ENCODE measurements around the gene EPHA7. TPM values are rescaled to one million over a fixed set of nuclear protein-coding genes. Genes with fewer than 3 reads are reported as not detected.

Gene EPHA7
- total RNA-seq, 4 donors from 2014 or later: 0.11 to 0.95 (median 0.47) TPM; not detected in 1

DNA sequence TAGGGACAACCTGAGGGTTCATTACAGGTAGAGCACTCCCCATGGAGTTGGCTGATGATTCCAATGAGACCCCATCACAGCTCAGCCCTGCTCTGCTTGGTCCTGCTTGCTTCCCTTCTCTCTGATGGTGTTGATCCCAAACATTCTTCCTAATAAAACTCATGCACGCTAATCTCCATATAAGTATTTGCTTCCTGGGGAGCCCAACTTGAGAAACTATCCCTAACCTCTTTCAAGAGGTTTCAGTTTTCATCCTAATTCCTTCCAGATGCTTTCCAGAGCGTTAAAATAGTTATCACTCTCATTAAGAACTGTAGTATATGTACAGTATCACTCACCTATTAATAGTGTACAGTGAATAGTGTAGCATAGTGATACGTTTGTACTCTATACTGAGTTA lies 68.1 kb downstream of the EPHA7 start:
- DNase-seq: no peak
- H3K27ac ChIP-seq: no peak overlapping the region
- no peaks in the 10 kb centered on the region for H3K9me3 ChIP-seq
- intact Hi-C loops (cut with DNase I): no loop called here
- TF ChIP-seq POLR2A (IDR thresholded peaks at IDR 0.05): no peak
- TF ChIP-seq, protein P1, sequence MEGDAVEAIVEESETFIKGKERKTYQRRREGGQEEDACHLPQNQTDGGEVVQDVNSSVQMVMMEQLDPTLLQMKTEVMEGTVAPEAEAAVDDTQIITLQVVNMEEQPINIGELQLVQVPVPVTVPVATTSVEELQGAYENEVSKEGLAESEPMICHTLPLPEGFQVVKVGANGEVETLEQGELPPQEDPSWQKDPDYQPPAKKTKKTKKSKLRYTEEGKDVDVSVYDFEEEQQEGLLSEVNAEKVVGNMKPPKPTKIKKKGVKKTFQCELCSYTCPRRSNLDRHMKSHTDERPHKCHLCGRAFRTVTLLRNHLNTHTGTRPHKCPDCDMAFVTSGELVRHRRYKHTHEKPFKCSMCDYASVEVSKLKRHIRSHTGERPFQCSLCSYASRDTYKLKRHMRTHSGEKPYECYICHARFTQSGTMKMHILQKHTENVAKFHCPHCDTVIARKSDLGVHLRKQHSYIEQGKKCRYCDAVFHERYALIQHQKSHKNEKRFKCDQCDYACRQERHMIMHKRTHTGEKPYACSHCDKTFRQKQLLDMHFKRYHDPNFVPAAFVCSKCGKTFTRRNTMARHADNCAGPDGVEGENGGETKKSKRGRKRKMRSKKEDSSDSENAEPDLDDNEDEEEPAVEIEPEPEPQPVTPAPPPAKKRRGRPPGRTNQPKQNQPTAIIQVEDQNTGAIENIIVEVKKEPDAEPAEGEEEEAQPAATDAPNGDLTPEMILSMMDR (IDR thresholded peaks at IDR 0.05): no peak
- H3K4me1 ChIP-seq: no peaks in the 10 kb centered on the region
- no peaks in the 10 kb centered on the region for H3K27me3 ChIP-seq
- 65% methylated on average over 3 of the region's 3 CpGs for WGBS, 2 donors
- H3K36me3 ChIP-seq: no peaks in the 10 kb centered on the region
- H3K4me3 ChIP-seq: no peak overlapping the region

GRCh38 chr6:93350774-93351173 lies 68.6 kb downstream of the EPHA7 start:
- H3K27ac ChIP-seq: no peak overlapping the region
- intact Hi-C loops (cut with DNase I): no loop called here
- H3K4me1 ChIP-seq: no peaks in the 10 kb centered on the region
- 79 to 83% methylated on average over 4 of the region's 4 CpGs for WGBS, 2 donors
- no peak overlapping the region for H3K4me3 ChIP-seq
- no peak for DNase-seq
- H3K9me3 ChIP-seq: no peaks in the 10 kb centered on the region
- no peaks in the 10 kb centered on the region for H3K36me3 ChIP-seq
- no peaks in the 10 kb centered on the region for H3K27me3 ChIP-seq
- TF ChIP-seq, protein P1 (IDR thresholded peaks at IDR 0.05): no peak
- no peak for TF ChIP-seq POLR2A (IDR thresholded peaks at IDR 0.05)

GRCh38 chr6:93344333-93344835 lies 75.0 kb downstream of the EPHA7 start:
- WGBS, 2 donors: 56 to 64% methylated on average over 1 of the region's 1 CpG
- no peaks in the 10 kb centered on the region for H3K9me3 ChIP-seq
- intact Hi-C loops (cut with DNase I): no loop called here
- H3K27ac ChIP-seq: no peak overlapping the region
- H3K4me3 ChIP-seq: no peak overlapping the region
- no peaks in the 10 kb centered on the region for H3K4me1 ChIP-seq
- no peak for DNase-seq
- no peak for TF ChIP-seq POLR2A (IDR thresholded peaks at IDR 0.05)
- TF ChIP-seq, protein P1 (IDR thresholded peaks at IDR 0.05): no peak
- H3K36me3 ChIP-seq: no peaks in the 10 kb centered on the region
- no peaks in the 10 kb centered on the region for H3K27me3 ChIP-seq

DNA sequence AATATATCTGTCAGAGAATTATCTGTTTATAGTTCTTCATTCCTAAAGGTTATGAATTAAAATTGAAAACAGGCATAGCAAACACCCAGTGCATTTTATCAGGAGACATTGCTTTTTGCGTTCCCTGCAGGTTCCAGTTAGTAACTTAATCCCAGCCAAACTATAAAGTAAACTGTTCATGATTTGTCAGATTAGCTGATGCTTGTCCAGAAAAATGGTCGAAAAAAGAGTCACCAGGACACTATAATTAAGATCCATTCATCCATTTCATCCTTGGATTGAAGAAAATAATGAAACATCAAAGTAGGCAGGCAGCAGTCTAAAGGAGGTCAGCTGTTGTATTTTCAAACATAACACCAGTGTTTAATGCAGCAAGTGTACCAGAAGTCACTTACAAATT lies 75.9 kb downstream of the EPHA7 start:
- no peak for DNase-seq
- TF ChIP-seq POLR2A (IDR thresholded peaks at IDR 0.05): no peak
- TF ChIP-seq, protein P1 (IDR thresholded peaks at IDR 0.05): no peak
- Histone ChIP-seq H3K9me3 (no peaks in the 10 kb centered on the region), H3K27me3 (no peaks in the 10 kb centered on the region), H3K4me3 (no peak overlapping the region), H3K36me3 (no peaks in the 10 kb centered on the region), H3K4me1 (no peaks in the 10 kb centered on the region), H3K27ac (no peak overlapping the region)
- intact Hi-C loops (cut with DNase I): no loop called here
- 29 to 36% methylated on average over 2 of the region's 2 CpGs for WGBS, 2 donors

- Histone ChIP-seq H3K27me3 (no peaks in the 10 kb centered on the region), H3K4me3 (no peak overlapping the region), H3K36me3 (no peaks in the 10 kb centered on the region), H3K27ac (no peak overlapping the region), H3K9me3 (no peaks in the 10 kb centered on the region), H3K4me1 (no peaks in the 10 kb centered on the region)
- TF ChIP-seq, protein P1 (IDR thresholded peaks at IDR 0.05): no peak
- TF ChIP-seq POLR2A (IDR thresholded peaks at IDR 0.05): no peak
- DNase-seq: no peak
- WGBS, 2 donors: 50 to 72% methylated on average over 1 of the region's 1 CpG
- intact Hi-C loops (cut with DNase I): no loop called here
Observed at GRCh38 chr6:93341900-93342613, 77.3 kb downstream of the EPHA7 start.
